Mesodermal cell (in vitro differentiated cells): Measurements from ENCODE around the gene RMND5B.

ENCODE experiments used
- H3K27ac ChIP-seq: 2 replicates; pipeline ENCODE4 v1.7.0; 2013; ENCODE audit warnings: mild to moderate bottlenecking, low read depth, low read length, moderate library complexity; ENCODE audit not compliant: severe bottlenecking
- H3K36me3 ChIP-seq: 2 replicates; pipeline ENCODE4 v1.7.1; 2013; ENCODE audit warnings: mild to moderate bottlenecking, low read length, moderate library complexity; ENCODE audit not compliant: control insufficient read depth, insufficient read depth
- H3K4me1 ChIP-seq: one replicate; pipeline ENCODE4 v1.7.1; 2013; ENCODE audit warnings: mild to moderate bottlenecking, low read length; ENCODE audit not compliant: insufficient read depth, control insufficient read depth, poor library complexity, severe bottlenecking
- H3K4me3 ChIP-seq: 2 replicates; pipeline ENCODE4 v1.7.0; 2013; ENCODE audit warnings: low read length, control low read depth, mild to moderate bottlenecking; ENCODE audit not compliant: insufficient read depth, poor library complexity, severe bottlenecking; ENCODE audit errors: extremely low read depth
- H3K9me3 ChIP-seq: 2 replicates; pipeline ENCODE4 v1.7.1; 2013; ENCODE audit warnings: mild to moderate bottlenecking, low read length, moderate library complexity; ENCODE audit not compliant: control insufficient read depth
- WGBS, 2 experiments: methylation state at CpG; one replicate each; pipeline ENCODE4 v1.1.5; 2013; ENCODE audit warnings: missing lambda C conversion rate in 2 of 2; ENCODE audit not compliant: insufficient coverage in 2 of 2; 5-methylcytosine and 5-hydroxymethylcytosine counted together

RMND5B gene

DNA sequence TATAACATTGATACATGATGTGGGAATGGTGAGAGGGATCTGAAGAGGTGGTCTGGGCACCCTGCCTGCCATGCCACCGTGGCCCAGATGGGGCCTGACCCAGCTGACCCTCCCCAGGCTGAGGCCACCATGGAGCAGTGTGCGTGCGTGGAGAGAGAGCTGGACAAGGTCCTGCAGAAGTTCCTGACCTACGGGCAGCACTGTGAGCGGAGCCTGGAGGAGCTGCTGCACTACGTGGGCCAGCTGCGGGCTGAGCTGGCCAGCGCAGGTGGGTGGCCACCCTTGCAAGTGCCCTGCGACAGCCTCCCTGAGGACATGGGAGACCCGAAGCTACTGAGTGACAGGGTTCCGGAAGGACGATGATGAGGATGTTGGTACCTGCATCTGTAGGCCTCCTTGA, 7.2 kb downstream of the RMND5B start:
- Histone ChIP-seq H3K4me3 (no peak overlapping the region), H3K4me1 (no peaks in the 10 kb centered on the region), H3K36me3 (peaks cover 65% of the 10 kb centered on the region), H3K27ac (no peak overlapping the region), H3K9me3 (no peaks in the 10 kb centered on the region)
- 93 to 94% methylated on average over 12 of the region's 12 CpGs for WGBS, 2 experiments

DNA sequence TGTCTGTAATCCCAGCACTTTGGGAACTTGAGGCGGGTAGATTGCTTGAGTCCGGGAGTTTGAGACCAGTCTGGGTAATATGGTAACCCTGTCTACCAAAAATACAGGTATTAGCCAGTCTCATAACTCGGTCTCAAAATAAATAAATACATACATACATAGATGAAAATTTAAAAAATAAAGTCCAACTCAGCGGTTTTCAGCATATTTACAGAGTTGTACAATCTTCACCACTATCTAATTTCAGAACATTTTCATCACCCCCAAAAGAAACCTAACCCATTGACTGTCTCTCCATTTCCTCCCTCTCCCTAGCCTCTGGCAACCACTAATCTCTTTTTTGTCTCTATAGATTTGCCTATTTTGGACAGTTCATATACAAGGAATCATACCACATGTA, 10.7 kb downstream of the RMND5B start:
- H3K4me3 ChIP-seq, result no peak overlapping the region
- no peaks in the 10 kb centered on the region for H3K4me1 ChIP-seq
- no peak overlapping the region for H3K27ac ChIP-seq
- H3K36me3 ChIP-seq, result peaks cover 73% of the 10 kb centered on the region
- H3K9me3 ChIP-seq, result no peaks in the 10 kb centered on the region
- 93 to 100% methylated on average over 1 to 3 of the region's 4 CpGs for WGBS, 2 experiments

DNA sequence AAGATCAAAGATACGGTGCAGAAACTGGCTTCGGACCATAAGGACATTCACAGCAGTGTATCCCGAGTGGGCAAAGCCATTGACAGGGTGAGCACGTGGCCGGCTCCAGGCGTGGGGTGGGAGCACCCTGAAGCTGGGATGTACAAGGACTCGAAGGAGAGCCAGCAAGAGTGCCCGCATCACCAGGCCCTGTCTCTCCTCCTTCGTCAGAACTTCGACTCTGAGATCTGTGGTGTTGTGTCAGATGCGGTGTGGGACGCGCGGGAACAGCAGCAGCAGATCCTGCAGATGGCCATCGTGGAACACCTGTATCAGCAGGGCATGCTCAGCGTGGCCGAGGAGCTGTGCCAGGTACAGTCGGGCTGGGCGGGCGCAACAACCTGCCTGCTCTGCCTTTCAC, 11.8 kb downstream of the RMND5B start:
- Histone ChIP-seq H3K27ac (no peak overlapping the region), H3K4me3 (no peak overlapping the region), H3K9me3 (no peaks in the 10 kb centered on the region), H3K36me3 (peaks cover 74% of the 10 kb centered on the region), H3K4me1 (no peaks in the 10 kb centered on the region)
- 93 to 96% methylated on average over 17 to 20 of the region's 20 CpGs for WGBS, 2 experiments

DNA sequence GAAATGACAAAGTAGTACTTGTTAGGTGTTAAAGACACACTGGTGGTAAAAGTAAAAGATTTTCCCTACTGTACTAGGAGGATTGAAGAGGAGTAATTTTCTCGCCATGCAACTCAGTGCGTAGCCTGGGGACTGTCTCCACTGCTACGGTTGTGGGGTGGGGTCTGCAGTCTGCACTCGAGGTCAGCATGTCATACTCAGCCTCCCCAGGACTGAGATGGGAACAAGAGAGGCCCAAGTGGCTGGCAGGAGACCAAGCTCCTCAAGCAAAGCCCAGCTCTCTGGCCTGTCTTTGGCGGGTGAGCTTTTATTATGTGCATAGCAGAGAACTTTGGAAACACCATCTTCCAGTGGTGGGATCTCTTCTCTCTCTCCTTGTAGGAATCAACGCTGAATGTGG, 12.4 kb downstream of the RMND5B start:
- WGBS, 2 experiments, result 94% methylated on average over 5 to 6 of the region's 6 CpGs
- Histone ChIP-seq H3K4me3 (no peak overlapping the region), H3K9me3 (no peaks in the 10 kb centered on the region), H3K27ac (no peak overlapping the region), H3K4me1 (no peaks in the 10 kb centered on the region), H3K36me3 (peaks cover 75% of the 10 kb centered on the region)

DNA sequence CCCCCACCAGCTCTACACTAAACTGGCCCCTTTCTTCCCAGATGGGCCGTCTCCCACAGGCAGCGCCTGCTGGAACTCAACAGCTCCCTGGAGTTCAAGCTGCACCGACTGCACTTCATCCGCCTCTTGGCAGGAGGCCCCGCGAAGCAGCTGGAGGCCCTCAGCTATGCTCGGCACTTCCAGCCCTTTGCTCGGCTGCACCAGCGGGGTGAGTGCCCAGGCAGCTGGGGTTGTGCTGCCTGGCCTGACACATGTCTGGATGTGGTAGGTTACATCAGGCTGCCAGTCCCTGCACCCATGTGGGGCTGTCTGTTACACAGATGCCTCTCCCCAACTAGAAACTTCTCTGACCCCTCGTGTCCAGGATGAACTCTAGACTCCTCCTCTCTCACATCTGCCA, 13.1 kb downstream of the RMND5B start:
- WGBS, 2 experiments, result 98% methylated on average over 8 of the region's 10 CpGs
- H3K36me3 ChIP-seq, result peaks cover 76% of the 10 kb centered on the region
- H3K27ac ChIP-seq, result no peak overlapping the region

DNA sequence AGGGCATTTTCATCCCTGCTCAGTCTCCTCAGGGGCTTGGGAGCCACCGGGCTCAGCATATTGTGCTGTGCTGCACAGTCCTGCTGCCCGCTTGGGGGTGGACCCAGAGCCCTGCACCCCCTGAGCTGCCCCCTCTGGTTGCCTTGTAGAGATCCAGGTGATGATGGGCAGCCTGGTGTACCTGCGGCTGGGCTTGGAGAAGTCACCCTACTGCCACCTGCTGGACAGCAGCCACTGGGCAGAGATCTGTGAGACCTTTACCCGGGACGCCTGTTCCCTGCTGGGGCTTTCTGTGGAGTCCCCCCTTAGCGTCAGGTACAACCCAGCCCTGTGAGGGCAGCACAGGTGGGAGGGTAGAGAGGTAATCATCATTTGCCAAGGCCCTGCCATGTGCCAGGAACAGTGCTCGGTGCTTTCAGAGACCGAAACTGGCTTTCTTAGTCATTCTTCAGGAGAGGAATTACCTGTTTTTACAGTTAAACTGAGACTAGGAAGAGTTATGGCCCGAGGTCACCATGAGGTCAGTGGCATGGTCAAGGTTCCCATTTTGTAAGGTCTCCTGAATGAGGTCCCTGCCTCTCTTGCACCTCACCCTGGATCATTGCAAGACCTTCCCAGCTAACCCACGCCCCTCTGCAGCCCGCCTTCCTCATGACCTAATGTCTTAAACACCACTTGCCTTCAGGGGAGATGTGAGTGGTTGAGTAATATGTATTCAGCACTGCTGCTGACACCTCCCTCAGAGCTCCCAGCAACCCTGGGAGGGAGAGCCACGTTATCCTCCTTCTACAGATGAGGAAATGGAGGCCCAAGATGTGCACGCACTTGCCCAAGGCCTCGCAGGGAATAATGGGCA, 15.4 kb downstream of the RMND5B start:
- Histone ChIP-seq H3K4me3 (no peak overlapping the region), H3K9me3 (no peaks in the 10 kb centered on the region), H3K4me1 (no peaks in the 10 kb centered on the region), H3K36me3 (peaks cover 84% of the 10 kb centered on the region), H3K27ac (no peak overlapping the region)
- WGBS, 2 experiments, result 69 to 71% methylated on average over 11 of the region's 14 CpGs

More for the DNA sequence above, 13.1 kb downstream of the RMND5B start:
- Histone ChIP-seq H3K4me1 (no peaks in the 10 kb centered on the region), H3K9me3 (no peaks in the 10 kb centered on the region), H3K4me3 (no peak overlapping the region)

DNA sequence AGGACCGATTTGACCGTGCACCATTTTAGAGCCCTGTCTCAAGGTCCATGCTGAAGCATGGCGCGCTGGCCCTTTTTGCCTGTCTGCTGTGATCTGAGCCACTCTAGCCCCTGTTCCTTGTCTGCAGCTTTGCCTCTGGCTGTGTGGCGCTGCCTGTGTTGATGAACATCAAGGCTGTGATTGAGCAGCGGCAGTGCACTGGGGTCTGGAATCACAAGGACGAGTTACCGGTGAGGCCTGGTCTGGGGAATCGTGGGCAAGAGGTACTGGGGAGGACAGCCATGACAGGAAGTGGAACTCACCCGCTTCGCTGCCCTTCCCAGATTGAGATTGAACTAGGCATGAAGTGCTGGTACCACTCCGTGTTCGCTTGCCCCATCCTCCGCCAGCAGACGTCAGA, 16.6 kb downstream of the RMND5B start:
- Histone ChIP-seq H3K4me3 (no peak overlapping the region), H3K36me3 (peaks cover 82% of the 10 kb centered on the region), H3K27ac (no peak overlapping the region), H3K9me3 (no peaks in the 10 kb centered on the region), H3K4me1 (peaks cover 4% of the 10 kb centered on the region)
- WGBS, 2 experiments, result 89 to 92% methylated on average over 13 to 15 of the region's 15 CpGs

DNA sequence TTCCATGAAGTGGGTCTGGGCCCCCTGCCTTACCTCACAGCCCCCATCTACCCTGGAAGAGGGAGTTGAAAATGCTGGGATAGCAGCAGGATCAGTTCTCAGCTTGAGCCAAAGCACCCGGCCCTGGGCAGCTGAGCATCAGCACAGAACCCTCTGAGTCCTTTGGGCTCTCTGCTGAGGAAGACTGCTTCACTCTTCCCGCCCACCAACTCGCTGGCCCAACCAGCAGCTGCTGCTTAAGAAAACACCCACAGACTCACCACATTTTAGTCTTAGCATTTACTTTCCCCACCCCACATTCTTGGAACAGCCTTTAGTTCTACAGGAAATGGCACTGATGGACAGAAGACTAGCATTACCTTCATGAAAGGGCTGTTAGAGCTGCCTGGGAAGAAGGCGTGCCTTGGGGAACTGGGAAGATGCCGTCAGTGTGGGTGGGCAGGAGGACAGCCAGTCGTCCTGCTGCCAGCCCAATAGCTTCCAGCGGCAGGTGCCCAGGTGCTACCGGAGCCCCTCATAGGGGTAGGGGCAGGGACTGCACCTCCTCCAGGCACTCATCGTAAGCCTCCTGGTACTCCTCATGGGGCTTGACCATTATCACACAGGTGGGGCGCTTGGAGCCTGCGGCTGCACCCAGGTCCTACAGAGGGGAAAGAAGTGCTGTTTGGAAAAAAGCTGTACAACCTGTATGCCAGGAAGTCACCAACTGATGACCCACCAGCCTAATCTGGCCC, 18.6 kb downstream of the RMND5B start:
- Histone ChIP-seq H3K4me1 (peaks cover 8% of the 10 kb centered on the region), H3K4me3 (no peak overlapping the region), H3K36me3 (peaks cover 73% of the 10 kb centered on the region), H3K9me3 (no peaks in the 10 kb centered on the region), H3K27ac (no peak overlapping the region)
- 96 to 98% methylated on average over 8 to 10 of the region's 11 CpGs for WGBS, 2 experiments

DNA sequence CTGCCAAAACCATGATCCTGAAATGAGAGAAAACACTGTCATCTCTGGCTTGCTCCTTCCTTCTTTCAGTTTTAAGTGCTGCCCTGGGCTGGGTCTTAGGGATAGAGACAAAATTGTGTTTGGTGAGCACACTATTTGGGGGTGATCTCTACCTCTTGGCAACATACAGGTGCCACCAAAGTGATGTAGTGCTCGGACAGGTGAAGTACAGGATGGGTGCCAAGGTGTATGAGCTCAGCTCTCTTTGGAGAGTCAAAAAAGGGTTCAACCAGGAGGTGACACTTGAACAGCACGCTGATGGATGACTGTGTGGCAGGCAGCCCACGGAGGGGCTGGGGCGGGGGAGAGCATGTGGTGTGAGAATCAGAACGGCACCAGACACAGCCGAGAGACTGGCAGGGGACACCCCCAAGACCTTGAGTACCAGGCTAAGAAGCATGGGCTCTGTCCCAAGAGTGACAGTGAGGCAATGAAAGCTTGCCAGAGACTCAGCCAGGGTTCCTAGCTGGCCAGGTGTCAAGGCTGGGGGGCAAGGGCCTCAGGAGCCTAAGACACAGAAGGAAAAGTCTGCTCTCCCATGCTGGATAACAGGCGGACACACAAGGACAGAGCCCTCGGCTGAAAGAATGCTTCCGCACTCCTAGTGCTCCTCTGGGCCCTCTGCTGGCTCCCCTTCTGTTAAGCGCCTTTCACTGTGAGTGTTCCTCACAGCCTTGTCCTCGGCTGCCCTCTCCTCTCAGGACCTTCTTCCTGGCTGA, 20.3 kb downstream of the RMND5B start:
- peaks cover 8% of the 10 kb centered on the region for H3K4me1 ChIP-seq
- H3K9me3 ChIP-seq, result no peaks in the 10 kb centered on the region
- no peak overlapping the region for H3K27ac ChIP-seq
- H3K36me3 ChIP-seq, result peaks cover 62% of the 10 kb centered on the region
- 85 to 90% methylated on average over 11 of the region's 11 CpGs for WGBS, 2 experiments
- H3K4me3 ChIP-seq, result no peak overlapping the region

DNA sequence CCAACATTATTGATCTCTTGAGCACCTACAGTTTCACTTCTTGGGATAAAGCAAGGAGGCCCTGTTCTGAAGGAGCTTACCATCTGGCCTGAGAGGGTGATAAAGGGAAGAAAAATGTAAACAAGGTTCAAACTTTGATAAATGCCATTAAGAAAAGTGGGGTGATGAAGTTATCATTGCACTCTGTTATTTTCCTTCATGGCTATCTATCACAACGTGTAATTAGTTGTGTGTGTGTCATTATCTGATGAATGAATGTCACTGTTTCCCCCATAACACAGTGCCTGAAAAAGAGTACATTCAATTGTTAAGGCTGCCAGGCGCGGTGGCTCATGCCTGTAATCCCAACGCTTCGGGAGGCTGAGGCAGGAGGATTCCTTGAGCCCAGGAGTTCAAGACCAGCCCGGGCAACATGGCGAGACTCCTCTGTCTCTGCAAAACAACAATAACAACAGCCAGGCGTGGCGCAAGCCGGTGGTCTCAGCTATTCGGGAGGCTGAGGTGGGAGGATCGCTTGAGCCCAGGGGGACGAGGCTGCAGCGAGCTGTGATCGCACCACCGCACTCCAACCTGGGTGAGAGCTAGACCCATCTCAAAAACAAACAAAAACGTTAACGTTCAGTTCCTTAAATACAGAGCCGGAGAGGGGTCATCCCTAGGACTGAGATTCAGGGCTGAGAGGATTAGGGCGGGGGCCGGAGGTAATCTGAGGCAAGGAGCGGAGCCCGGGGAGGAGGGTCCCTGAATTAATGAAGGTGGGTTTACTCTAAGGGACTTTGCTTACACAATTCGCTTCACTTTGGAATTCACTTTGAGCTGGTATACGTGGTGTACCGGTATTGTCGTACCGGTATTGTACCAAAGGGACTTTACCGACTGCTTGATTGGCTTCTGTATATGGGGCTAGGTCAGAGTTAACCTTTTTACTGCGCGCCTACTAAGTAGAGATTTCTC, 22.0 kb downstream of the RMND5B start:
- H3K4me1 ChIP-seq, result peaks cover 8% of the 10 kb centered on the region
- no peaks in the 10 kb centered on the region for H3K9me3 ChIP-seq
- peaks cover 46% of the 10 kb centered on the region for H3K36me3 ChIP-seq
- WGBS, 2 experiments, result 49 to 52% methylated on average over 15 to 28 of the region's 31 CpGs
- peak overlapping the region; percentile 82 for H3K4me3 ChIP-seq
- no peak overlapping the region for H3K27ac ChIP-seq
